ENCODE measurements around the gene TBX10.
"Not testable (repeated sequence)": the region's sequence is repeated elsewhere in the genome, so short reads cannot be mapped to it uniquely, and the experiment has no call there.

Gene TBX10

GRCh38 chr11:67614730-67615714 lies 24.5 kb downstream of the TBX10 start:
- peak; percentile 87 for DNase-seq

GRCh38 chr11:67613960-67614715 lies 25.4 kb downstream of the TBX10 start:
- peak; percentile 76 for DNase-seq

GRCh38 chr11:67613313-67613959 lies 26.1 kb downstream of the TBX10 start:
- peak; percentile 61 for DNase-seq

- no peak for DNase-seq
Observed at GRCh38 chr11:67612751-67613150, 26.8 kb downstream of the TBX10 start.

GRCh38 chr11:67611704-67612587 lies 27.6 kb downstream of the TBX10 start:
- DNase-seq, result no peak

GRCh38 chr11:67611165-67611564 lies 28.4 kb downstream of the TBX10 start:
- no peak for DNase-seq

- DNase-seq, result no peak
Observed at GRCh38 chr11:67610302-67610868, 29.2 kb downstream of the TBX10 start.

GRCh38 chr11:67609316-67609715 lies 30.2 kb downstream of the TBX10 start:
- no peak for DNase-seq

GRCh38 chr11:67608486-67608885 lies 31.1 kb downstream of the TBX10 start:
- DNase-seq, result no peak

GRCh38 chr11:67607507-67607906 lies 32.1 kb downstream of the TBX10 start:
- no peak for DNase-seq

- peak; percentile 99 for DNase-seq
Observed at GRCh38 chr11:67606492-67607295, 32.9 kb downstream of the TBX10 start, which contains the start of gene NDUFV1. TSS of gene NDUFV1 (plus strand) at chr11:67606936. CDS start at chr11:67607005, 69 bp downstream.

GRCh38 chr11:67606093-67606491 lies 33.5 kb downstream of the TBX10 start:
- DNase-seq, result no peak

GRCh38 chr11:67605231-67606011 lies 34.1 kb downstream of the TBX10 start:
- no peak for DNase-seq

GRCh38 chr11:67604815-67605214 lies 34.7 kb downstream of the TBX10 start:
- no peak for DNase-seq

- not testable (repeated sequence) for DNase-seq
Observed at GRCh38 chr11:67604119-67604518, 35.4 kb downstream of the TBX10 start.

GRCh38 chr11:67601098-67601497 lies 38.5 kb downstream of the TBX10 start:
- no peak for DNase-seq

GRCh38 chr11:67600324-67601029 lies 39.1 kb downstream of the TBX10 start:
- DNase-seq, result no peak

GRCh38 chr11:67599149-67599548 lies 40.4 kb downstream of the TBX10 start:
- no peak for DNase-seq

GRCh38 chr11:67597963-67598362 lies 41.6 kb downstream of the TBX10 start:
- not testable (repeated sequence) for DNase-seq
